H1 (cell line): Measurements from ENCODE around the gene CLEC14A.

Experiments
- ATF3 ChIP-seq: IDR thresholded peaks from 2 replicates; pipeline ENCODE4 v1.6.1; 2011; ENCODE audit warnings: low read depth, mild to moderate bottlenecking, low read length; ENCODE audit not compliant: insufficient read depth
- CBX5 ChIP-seq: fragments of 300-800, 300-1000 bp; sonication (generic); IDR thresholded peaks from 2 replicates; pipeline ENCODE4 v1.7.1; 2016; ENCODE audit warnings: antibody characterized with exemption, low read length, low read depth
- CREB1 ChIP-seq: IDR thresholded peaks from 2 replicates; pipeline ENCODE4 v1.6.1; 2012; ENCODE audit warnings: inconsistent platforms
- CTCF ChIP-seq, 3 experiments: IDR thresholded peaks; 1 replicate in 2 of 3; 2 replicates in 1 of 3; pipeline versions ENCODE4 v1.5.1 to v1.6.1; 2011; ENCODE audit warnings: low read length in 3 of 3, mild to moderate bottlenecking in 3 of 3, inconsistent platforms in 2 of 3, low read depth in 1 of 3, moderate library complexity in 1 of 3; ENCODE audit not compliant: insufficient read depth in 1 of 3; ENCODE audit errors: control extremely low read depth in 1 of 3
- EZH2 ChIP-seq: fragments of 200-600 bp; sonication (generic); IDR thresholded peaks from 2 replicates; pipeline ENCODE4 v1.7.1; 2012; ENCODE audit warnings: low read depth, mild to moderate bottlenecking, moderate library complexity, low read length, inconsistent platforms; ENCODE audit not compliant: severe bottlenecking
- MAX ChIP-seq: IDR thresholded peaks from 2 replicates; pipeline ENCODE4 v1.6.1; 2012; ENCODE audit warnings: inconsistent platforms
- RFX5 ChIP-seq: IDR thresholded peaks from 2 replicates; pipeline ENCODE4 v1.6.1; 2011; ENCODE audit warnings: low read depth, low read length, improper control_type of control experiment, borderline replicate concordance
- USF2 ChIP-seq: IDR thresholded peaks from 2 replicates; pipeline ENCODE4 v1.6.1; 2011; ENCODE audit warnings: low read length, improper control_type of control experiment
- TF ChIP-seq, protein P1 (sequence below): IDR thresholded peaks from 2 replicates; pipeline ENCODE4 v1.6.1; 2012; ENCODE audit warnings: low read length, inconsistent platforms

- TF ChIP-seq MAX (peak; percentile 46; the same call in 1 of the 2 replicates), CBX5 (no peak), RFX5 (no peak), ATF3 (no peak), CTCF (IDR thresholded peaks at IDR 0.05; ENCODE audit: control extremely low read depth in 1 of 3, insufficient read depth in 1 of 3, low read depth in 1 of 3, low read length in 3 of 3) (no peak), CREB1 (no peak), EZH2 (peak; percentile 72), USF2 (no peak)
- TF ChIP-seq, protein P1, sequence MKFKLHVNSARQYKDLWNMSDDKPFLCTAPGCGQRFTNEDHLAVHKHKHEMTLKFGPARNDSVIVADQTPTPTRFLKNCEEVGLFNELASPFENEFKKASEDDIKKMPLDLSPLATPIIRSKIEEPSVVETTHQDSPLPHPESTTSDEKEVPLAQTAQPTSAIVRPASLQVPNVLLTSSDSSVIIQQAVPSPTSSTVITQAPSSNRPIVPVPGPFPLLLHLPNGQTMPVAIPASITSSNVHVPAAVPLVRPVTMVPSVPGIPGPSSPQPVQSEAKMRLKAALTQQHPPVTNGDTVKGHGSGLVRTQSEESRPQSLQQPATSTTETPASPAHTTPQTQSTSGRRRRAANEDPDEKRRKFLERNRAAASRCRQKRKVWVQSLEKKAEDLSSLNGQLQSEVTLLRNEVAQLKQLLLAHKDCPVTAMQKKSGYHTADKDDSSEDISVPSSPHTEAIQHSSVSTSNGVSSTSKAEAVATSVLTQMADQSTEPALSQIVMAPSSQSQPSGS = no peak
Measured at GRCh38 chr14:38255673-38256532, at the start of gene CLEC14A.
